Measurements from ENCODE around the gene NEK7.

DNA sequence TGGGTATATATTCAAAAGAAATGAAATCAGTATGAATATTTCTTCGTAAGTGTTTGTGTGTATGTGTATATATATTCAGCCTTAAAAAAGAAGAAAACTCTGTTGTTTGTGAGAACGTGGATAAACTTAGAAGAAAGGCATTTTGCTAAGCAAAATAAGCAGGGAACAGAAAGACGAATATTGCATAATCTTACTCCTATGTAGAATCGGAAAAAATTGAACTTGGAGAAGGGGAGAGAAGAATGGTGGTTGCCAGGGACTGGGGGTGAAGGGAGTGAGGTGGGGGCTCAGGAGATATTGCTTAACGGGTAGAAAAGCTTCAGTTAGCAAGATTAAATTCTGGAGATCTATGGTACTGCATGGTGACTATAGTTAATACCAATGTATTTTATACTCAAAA, 40.3 kb upstream of the NEK7 start:
- TF ChIP-seq, protein P1, sequence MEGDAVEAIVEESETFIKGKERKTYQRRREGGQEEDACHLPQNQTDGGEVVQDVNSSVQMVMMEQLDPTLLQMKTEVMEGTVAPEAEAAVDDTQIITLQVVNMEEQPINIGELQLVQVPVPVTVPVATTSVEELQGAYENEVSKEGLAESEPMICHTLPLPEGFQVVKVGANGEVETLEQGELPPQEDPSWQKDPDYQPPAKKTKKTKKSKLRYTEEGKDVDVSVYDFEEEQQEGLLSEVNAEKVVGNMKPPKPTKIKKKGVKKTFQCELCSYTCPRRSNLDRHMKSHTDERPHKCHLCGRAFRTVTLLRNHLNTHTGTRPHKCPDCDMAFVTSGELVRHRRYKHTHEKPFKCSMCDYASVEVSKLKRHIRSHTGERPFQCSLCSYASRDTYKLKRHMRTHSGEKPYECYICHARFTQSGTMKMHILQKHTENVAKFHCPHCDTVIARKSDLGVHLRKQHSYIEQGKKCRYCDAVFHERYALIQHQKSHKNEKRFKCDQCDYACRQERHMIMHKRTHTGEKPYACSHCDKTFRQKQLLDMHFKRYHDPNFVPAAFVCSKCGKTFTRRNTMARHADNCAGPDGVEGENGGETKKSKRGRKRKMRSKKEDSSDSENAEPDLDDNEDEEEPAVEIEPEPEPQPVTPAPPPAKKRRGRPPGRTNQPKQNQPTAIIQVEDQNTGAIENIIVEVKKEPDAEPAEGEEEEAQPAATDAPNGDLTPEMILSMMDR (IDR thresholded peaks at IDR 0.05; ENCODE audit: low read length), result no peak
- TF ChIP-seq EZH2 (IDR thresholded peaks at IDR 0.05; ENCODE audit: borderline replicate concordance, low read length), result no peak

Measured in OCI-LY1 (cell line).